Lower leg skin (tissue), 4 donors: Measurements from ENCODE around the gene DHDH. TPM values are rescaled to one million over a fixed set of nuclear protein-coding genes. Genes with fewer than 3 reads are reported as not detected.
"Not testable (repeated sequence)": the region's sequence is repeated elsewhere in the genome, so short reads cannot be mapped to it uniquely, and the experiment has no call there.

Experiments
- DNase-seq, 2 donors: peaks; one replicate each; pipeline ENCODE4 v3.0.0-alpha.2; 2019; ENCODE audit warnings: low spot score in 2 of 2
- H3K4me3 ChIP-seq: fragments of 200-600 bp; sonication (generic); 2 replicates; pipeline ENCODE4 v1.5.1; 2017; ENCODE audit warnings: mild to moderate bottlenecking, low read depth; ENCODE audit not compliant: poor library complexity, severe bottlenecking
- CTCF ChIP-seq, 3 donors: fragments of 450-650 bp; IDR thresholded peaks; one replicate each; pipeline ENCODE4 v1.5.1; 2016; ENCODE audit warnings: antibody characterized with exemption in 3 of 3, mild to moderate bottlenecking in 3 of 3, moderate library complexity in 2 of 3
- POLR2A ChIP-seq, 2 donors: fragments of 450-650 bp; IDR thresholded peaks; one replicate each; pipeline ENCODE4 v1.6.1; 2016 to 2017; ENCODE audit warnings: antibody characterized with exemption in 2 of 2, mild to moderate bottlenecking in 1 of 2, moderate library complexity in 1 of 2
- WGBS, 2 donors: methylation state at CpG; one replicate each; pipeline ENCODE4 v1.1.5; 2018; 5-methylcytosine and 5-hydroxymethylcytosine counted together
- intact Hi-C: fragments of 100-400 bp; cut with DNase I; formaldehyde crosslinking; loops from one replicate; pipeline ENCODE4 v1.15.0; 2023; ENCODE audit warnings: low total_unique reads
- total RNA-seq, 4 donors: library from RNA; depleted of rRNA; stranded (reverse); fragments of >200 nt; gene quantifications; one replicate each; pipeline ENCODE4 v1.1.0, GENCODE V29; 2016

Gene DHDH
- total RNA-seq, 4 donors from 2014 or later, result not detected

- 95% methylated on average over 9 to 12 of the region's 12 CpGs for WGBS, 2 donors
- TF ChIP-seq CTCF (IDR thresholded peaks at IDR 0.05), result no peak
- no peak for TF ChIP-seq POLR2A (IDR thresholded peaks at IDR 0.05)
- H3K4me3 ChIP-seq, result no peak overlapping the region
- intact Hi-C loops, result no loop called here
- no peak for DNase-seq
Measured at GRCh38 chr19:48921721-48922500, 11.6 kb upstream of the DHDH start.

GRCh38 chr19:48922548-48923490, 10.7 kb upstream of the DHDH start:
- no peak for TF ChIP-seq CTCF (IDR thresholded peaks at IDR 0.05)
- no peak for TF ChIP-seq POLR2A (IDR thresholded peaks at IDR 0.05)
- intact Hi-C loops, result no loop called here
- WGBS, 2 donors, result 87 to 92% methylated on average over 16 to 18 of the region's 18 CpGs
- DNase-seq, result no peak
- no peak overlapping the region for H3K4me3 ChIP-seq

- TF ChIP-seq POLR2A (IDR thresholded peaks at IDR 0.05), result no peak
- TF ChIP-seq CTCF (IDR thresholded peaks at IDR 0.05), result no peak
- 79 to 87% methylated on average over 11 of the region's 11 CpGs for WGBS, 2 donors
- intact Hi-C loops, result no loop called here
- DNase-seq, result no peak
- no peak overlapping the region for H3K4me3 ChIP-seq
Measured at GRCh38 chr19:48925240-48925843, 8.2 kb upstream of the DHDH start.

GRCh38 chr19:48925890-48926289, 7.6 kb upstream of the DHDH start:
- H3K4me3 ChIP-seq, intact Hi-C loops, DNase-seq: not testable (repeated sequence)
- 78% methylated on average over 8 of the region's 8 CpGs for WGBS, 2 donors

GRCh38 chr19:48926909-48927308, 6.6 kb upstream of the DHDH start:
- no peak for TF ChIP-seq CTCF (IDR thresholded peaks at IDR 0.05)
- TF ChIP-seq POLR2A (IDR thresholded peaks at IDR 0.05), result no peak
- H3K4me3 ChIP-seq, result no peak overlapping the region
- intact Hi-C loops, result no loop called here
- peak in 1 of 2 donors; percentile 81 for DNase-seq
- WGBS, 2 donors, result 7 to 10% methylated on average over 10 of the region's 10 CpGs

- not testable (repeated sequence) for DNase-seq
- 82 to 85% methylated on average over 17 of the region's 17 CpGs for WGBS, 2 donors
Measured at GRCh38 chr19:48927692-48928091, 5.8 kb upstream of the DHDH start.

More at GRCh38 chr19:48927692-48928091, 5.8 kb upstream of the DHDH start:
- intact Hi-C loops, H3K4me3 ChIP-seq: not testable (repeated sequence)
